Lung (tissue), 12 donors: ENCODE data around the gene NCSTN. TPM values are rescaled to one million over a fixed set of nuclear protein-coding genes. Genes with fewer than 3 reads are reported as not detected.
"Not testable (repeated sequence)": the region's sequence is repeated elsewhere in the genome, so short reads cannot be mapped to it uniquely, and the experiment has no call there.

Source experiments
- ATAC-seq: fragments of 200-7000 bp; cut with Tn5 transposase; one replicate; pipeline ENCODE4 v1.9.1; 2020; ENCODE audit warnings: moderate number of reproducible peaks; ENCODE audit not compliant: insufficient read depth, low FRiP score
- DNase-seq, 3 donors: peaks; one replicate each; pipeline ENCODE4 v3.0.0-alpha.2; 2013 to 2017
- H3K27ac ChIP-seq, 2 donors: one replicate each; pipeline ENCODE4 v1.5.1; 2013; ENCODE audit warnings: mild to moderate bottlenecking in 2 of 2, moderate library complexity in 2 of 2, control low read depth in 1 of 2, inconsistent platforms in 1 of 2, low read depth in 1 of 2, low read length in 1 of 2
- H3K27me3 ChIP-seq, 3 donors: one replicate each; pipeline ENCODE4 v1.5.1; 2013; ENCODE audit warnings: low read length in 2 of 3; ENCODE audit not compliant: control insufficient read depth in 3 of 3, insufficient read depth in 3 of 3
- H3K36me3 ChIP-seq, 4 donors: one replicate each; pipeline ENCODE4 v1.5.1; 2013; ENCODE audit warnings: low read length in 4 of 4, mild to moderate bottlenecking in 1 of 4, moderate library complexity in 1 of 4; ENCODE audit not compliant: control insufficient read depth in 4 of 4, insufficient read depth in 4 of 4
- H3K4me1 ChIP-seq, 5 donors: one replicate each; pipeline ENCODE4 v1.5.1; 2013; ENCODE audit warnings: low read length in 5 of 5, mild to moderate bottlenecking in 2 of 5, moderate library complexity in 1 of 5; ENCODE audit not compliant: control insufficient read depth in 5 of 5, insufficient read depth in 5 of 5
- H3K4me3 ChIP-seq: one replicate; pipeline ENCODE4 v1.5.1; 2013; ENCODE audit warnings: mild to moderate bottlenecking, control low read depth, moderate library complexity
- H3K9ac ChIP-seq, 2 donors: one replicate each; pipeline ENCODE4 v1.5.1; 2013; ENCODE audit warnings: low read length in 2 of 2, control low read depth in 1 of 2; ENCODE audit not compliant: insufficient read depth in 1 of 2
- H3K9me3 ChIP-seq, 4 donors: one replicate each; pipeline ENCODE4 v1.5.1; 2013; ENCODE audit warnings: low read length in 3 of 4, mild to moderate bottlenecking in 1 of 4, moderate library complexity in 1 of 4; ENCODE audit not compliant: control insufficient read depth in 4 of 4, insufficient read depth in 3 of 4
- WGBS, 2 donors: extraction: QIAGEN DNeasy Blood & Tissue Kit; methylation state at CpG; one replicate each; pipeline ENCODE4 v1.1.7; 2013; 5-methylcytosine and 5-hydroxymethylcytosine counted together
- polyA plus RNA-seq, 2 donors: library from polyadenylated mRNA; stranded (reverse); fragments of 200-250 nt; gene quantifications; one replicate each; pipeline ENCODE4 v1.2.1, GENCODE V29; 2013
- total RNA-seq, 2 donors: library from RNA; depleted of rRNA in 1 of 2; stranded (reverse); fragments of >200 nt in 1 of 2; gene quantifications; one replicate each; pipeline ENCODE4 v1.2.1, GENCODE V29; 2014 to 2021
- TF ChIP-seq, protein P1 (sequence below): IDR thresholded peaks from 2 replicates; pipeline ENCODE4 v1.5.1; 2012; ENCODE audit warnings: mild to moderate bottlenecking; ENCODE audit errors: control extremely low read depth, extremely low read depth
- donor health status: control.
- donor health status: control.
- donor health status: Bipolar disorder and iron deficiency.
- donor health status: healthy.
- donor health status: DM: yes; HTN: yes; CAD: no.

NCSTN gene
- total and polyA plus RNA-seq, 4 donors: 46.5 to 85.9 (median 77.8) TPM

DNA sequence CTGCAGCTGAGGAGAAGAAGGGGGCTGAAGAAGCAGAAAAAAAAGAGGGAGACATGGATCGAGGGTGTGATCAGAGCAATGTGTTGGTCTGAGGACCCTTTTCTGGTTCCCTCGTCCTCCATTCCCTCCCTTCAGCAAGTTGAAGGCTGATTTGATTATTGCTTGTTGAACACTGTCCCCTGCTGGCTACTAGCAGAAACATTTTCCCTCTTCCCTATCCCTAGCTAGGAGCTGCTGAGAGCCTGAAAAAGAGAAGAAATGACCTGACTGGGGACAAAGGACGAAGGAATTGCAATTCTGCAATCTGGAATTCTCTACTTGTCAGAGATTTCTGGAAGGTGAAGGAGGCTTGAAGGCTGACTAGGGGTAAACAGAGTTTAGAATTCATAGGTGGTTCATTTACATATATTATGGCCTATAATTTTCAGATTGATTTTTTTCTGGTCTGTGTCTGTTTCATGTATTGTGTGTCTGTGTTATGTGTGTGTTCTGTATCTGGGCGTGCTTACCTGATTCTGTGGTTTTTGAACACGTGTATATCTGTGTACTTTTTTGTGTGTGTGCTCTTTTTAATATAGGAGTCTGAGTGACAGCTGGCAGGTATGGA is 33.4 kb downstream of the NCSTN start:
- Histone ChIP-seq H3K36me3 (no peaks in the 10 kb centered on the region), H3K9me3 (no peaks in the 10 kb centered on the region), H3K27me3 (no peaks in the 10 kb centered on the region), H3K9ac (no peak overlapping the region), H3K27ac (no peak overlapping the region), H3K4me1 (peaks cover 0 to 6% (median 0%) of the 10 kb centered on the region in 5 donors), H3K4me3 (no peak overlapping the region)
- 17 to 20% methylated on average over 5 of the region's 5 CpGs for WGBS, 2 donors
- TF ChIP-seq, protein P1, sequence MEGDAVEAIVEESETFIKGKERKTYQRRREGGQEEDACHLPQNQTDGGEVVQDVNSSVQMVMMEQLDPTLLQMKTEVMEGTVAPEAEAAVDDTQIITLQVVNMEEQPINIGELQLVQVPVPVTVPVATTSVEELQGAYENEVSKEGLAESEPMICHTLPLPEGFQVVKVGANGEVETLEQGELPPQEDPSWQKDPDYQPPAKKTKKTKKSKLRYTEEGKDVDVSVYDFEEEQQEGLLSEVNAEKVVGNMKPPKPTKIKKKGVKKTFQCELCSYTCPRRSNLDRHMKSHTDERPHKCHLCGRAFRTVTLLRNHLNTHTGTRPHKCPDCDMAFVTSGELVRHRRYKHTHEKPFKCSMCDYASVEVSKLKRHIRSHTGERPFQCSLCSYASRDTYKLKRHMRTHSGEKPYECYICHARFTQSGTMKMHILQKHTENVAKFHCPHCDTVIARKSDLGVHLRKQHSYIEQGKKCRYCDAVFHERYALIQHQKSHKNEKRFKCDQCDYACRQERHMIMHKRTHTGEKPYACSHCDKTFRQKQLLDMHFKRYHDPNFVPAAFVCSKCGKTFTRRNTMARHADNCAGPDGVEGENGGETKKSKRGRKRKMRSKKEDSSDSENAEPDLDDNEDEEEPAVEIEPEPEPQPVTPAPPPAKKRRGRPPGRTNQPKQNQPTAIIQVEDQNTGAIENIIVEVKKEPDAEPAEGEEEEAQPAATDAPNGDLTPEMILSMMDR: peak; percentile 85
- peak; percentile 63 for ATAC-seq
- peak; percentile 55 to 85 (median 72) for DNase-seq

DNA sequence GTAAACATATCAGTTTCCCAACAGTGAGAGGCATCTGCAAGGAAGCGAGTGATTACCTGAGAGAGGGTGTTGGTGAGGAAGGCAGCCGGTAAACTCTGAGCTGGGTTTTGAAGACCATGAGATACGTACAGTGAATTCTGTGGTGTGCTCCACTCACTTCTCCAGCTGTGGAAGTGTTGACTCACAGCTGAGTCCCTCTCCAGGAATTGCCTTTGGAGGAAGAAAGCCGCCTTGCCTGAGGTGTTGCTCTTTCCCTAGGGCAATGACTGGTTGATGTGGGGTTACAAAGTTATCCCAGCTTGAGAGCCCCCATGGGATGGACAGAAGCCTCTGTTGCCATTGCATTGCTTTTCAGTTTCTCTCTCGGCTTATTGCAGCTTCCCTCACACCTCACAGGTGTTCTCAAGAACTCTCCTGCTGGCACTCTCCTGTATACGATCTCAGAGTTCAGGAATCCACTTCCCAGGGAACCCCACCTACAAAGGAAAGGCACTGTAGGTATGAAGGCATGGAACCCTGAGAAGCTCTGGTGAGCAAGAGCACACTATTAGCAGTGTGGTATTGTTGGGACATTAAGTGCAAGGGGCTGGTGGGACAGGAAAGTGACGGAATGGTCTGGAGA is 34.5 kb downstream of the NCSTN start:
- Histone ChIP-seq H3K9me3 (no peaks in the 10 kb centered on the region), H3K27me3 (no peaks in the 10 kb centered on the region), H3K9ac (no peak overlapping the region), H3K4me1 (peaks cover 0 to 6% (median 0%) of the 10 kb centered on the region in 5 donors), H3K4me3 (no peak overlapping the region), H3K27ac (no peak overlapping the region), H3K36me3 (no peaks in the 10 kb centered on the region)
- no peak for ATAC-seq
- peak in 1 of 3 donors; percentile 22 for DNase-seq
- TF ChIP-seq, protein P1: no peak
- 72 to 83% methylated on average over 7 of the region's 7 CpGs for WGBS, 2 donors

DNA sequence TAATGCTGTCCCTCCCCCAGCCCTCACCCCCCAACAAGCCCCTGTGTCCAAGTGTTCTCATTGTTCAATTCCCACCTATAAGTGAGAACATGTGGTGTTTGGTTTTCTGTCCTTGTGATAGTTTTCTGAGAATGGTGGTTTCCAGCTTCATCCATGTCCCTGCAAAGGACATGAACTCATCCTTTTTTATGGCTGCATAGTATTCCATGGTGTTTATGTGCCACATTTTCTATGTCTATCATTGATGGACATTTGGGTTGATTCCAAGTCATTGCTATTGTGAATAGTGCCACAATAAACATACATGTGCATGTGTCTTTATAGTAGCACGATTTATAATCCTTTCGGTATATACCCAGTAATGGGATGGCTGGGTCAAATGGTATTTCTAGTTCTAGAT is 41.6 kb downstream of the NCSTN start:
- ATAC-seq, H3K4me1 ChIP-seq, H3K27ac ChIP-seq, H3K9me3 ChIP-seq, H3K4me3 ChIP-seq, H3K36me3 ChIP-seq, H3K9ac ChIP-seq, H3K27me3 ChIP-seq, DNase-seq: not testable (repeated sequence)
- WGBS, 2 donors: 93 to 100% methylated on average over 2 of the region's 2 CpGs

GRCh38 chr1:160388406-160388805 is 45.2 kb downstream of the NCSTN start:
- not testable (repeated sequence) for H3K27me3 ChIP-seq, ATAC-seq, H3K27ac ChIP-seq, H3K36me3 ChIP-seq, H3K4me1 ChIP-seq, H3K9ac ChIP-seq, DNase-seq, H3K4me3 ChIP-seq, H3K9me3 ChIP-seq
- WGBS, 2 donors: 51 to 85% methylated on average over 3 to 4 of the region's 4 CpGs
